CD4-positive, alpha-beta T cell treated with Interleukin-15 for 1 hour (primary cell): ENCODE data around the gene GOLGA8R.
"Not testable (repeated sequence)": the region's sequence is repeated elsewhere in the genome, so short reads cannot be mapped to it uniquely, and the experiment has no call there.

Experiments used
- DNase-seq: peaks from one replicate; pipeline ENCODE4 v3.0.0-alpha.2; 2020

Gene GOLGA8R, protein sequence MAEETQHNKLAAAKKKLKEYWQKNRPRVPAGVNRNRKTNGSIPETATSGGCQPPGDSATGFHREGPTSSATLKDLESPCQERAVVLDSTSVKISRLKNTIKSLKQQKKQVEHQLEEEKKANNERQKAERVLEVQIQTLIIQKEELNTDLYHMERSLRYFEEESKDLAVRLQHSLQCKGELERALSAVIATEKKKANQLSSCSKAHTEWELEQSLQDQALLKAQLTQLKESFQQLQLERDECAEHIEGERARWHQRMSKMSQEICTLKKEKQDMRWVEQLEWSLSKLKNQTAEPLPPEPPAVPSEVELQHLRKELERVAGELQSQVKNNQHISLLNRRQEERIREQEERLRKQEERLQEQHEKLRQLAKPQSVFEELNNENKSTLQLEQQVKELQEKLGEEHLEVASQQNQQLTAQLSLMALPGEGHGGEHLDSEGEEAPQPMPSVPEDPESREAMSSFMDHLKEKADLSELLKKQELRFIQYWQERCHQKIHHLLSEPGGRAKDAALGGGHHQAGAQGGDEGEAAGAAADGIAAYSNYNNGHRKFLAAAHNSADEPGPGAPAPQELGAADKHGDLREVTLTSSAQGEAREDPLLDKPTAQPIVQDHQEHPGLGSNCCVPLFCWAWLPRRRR

DNA sequence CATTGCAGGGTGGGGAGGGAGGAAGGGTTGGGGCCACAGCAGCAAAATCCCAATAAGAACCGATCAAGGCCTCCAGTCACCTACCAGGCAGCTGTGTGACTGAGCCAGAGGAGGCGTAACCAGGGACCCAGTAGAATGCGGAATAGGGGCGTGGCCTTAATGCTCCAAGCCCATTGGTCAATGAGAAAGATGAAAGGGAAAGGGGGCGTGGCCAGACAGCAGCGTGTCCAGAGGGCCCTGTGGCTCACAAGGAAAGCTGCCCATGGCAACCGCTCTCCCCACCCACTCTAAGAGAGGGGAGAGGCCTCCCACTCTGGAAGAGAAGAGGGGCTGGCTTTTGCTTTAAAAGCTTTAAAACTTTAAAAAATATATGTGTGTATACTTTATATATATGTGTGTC is at the start of gene GOLGA8R:
TSS of gene GOLGA8R (minus strand) at position 101 of the 400 bp plus-strand sequence. CDS start at position 3, 98 bp downstream.
- DNase-seq = not testable (repeated sequence)

DNA sequence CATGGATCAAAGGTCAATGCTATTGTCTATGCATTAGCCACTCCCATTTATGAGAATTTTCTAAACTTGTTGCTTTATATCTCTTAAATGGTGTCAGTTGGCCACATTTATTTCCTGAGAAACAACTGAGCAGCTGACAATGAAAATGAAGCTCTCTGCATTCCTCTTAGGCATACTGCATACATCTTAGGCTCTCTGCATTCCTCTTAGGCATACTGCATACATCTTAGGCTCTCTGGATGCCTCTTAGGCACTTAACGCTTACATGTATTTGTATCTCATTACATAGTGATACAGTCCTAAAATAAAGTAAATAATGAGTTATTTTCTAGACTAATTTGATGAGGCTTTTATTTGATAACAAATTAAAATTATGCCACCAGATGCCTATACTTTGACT is 49.8 kb upstream of the GOLGA8R start:
- not testable (repeated sequence) for DNase-seq

DNA sequence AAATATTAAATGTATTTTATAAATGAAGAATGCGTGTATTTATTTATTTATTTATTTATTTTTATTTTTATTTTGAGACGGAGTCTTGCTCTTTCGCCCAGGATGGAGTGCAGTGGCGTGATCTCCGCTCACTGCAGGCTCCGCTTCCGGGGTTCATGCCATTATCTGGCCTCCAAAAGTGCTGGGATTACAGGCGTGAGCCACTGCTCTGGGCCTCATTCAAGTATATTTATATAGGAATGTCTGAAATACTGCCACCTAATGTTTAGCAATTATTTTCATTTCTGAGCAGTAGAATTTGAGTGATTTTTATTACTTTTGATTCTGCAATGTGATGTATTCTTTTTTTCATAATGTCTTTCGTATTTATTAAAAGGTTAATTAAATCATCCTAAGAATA is 48.1 kb upstream of the GOLGA8R start:
- not testable (repeated sequence) for DNase-seq

DNA sequence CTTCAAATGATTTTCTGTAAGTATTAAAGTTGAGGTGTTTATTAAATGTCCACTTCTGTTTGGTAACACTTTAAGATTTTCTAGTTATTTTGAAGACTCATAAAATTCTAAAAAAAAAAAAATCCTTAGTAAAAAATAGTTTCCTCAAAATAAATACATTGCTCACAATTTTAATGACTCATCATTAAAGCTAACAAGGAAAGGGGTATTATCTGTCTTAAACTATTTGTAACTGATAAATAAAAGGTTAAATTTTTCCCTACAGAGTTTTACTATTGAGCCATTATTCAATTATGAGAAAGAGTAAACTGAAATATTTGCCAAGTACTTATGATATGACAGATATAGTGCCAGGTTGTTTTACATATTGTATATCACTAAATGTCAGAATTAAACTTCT is 38.6 kb upstream of the GOLGA8R start:
- DNase-seq = not testable (repeated sequence)

DNA sequence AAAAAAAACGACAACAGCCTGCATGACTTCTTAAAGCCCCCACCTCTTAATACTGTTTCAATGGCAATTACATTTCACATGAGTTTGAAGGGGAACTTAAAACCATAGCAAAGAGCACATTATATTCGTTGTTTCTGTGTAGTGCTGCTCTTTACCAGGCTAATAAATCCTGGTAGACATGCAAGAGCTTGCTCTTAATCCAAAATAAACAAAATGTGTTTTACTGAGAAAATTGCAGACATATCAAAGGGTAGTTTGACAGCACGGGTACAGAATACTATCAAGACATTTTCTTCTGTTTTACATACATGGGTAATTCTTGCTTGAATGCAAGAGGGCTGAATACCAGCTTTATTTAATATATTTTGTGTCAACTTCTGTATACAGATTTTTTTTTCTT is 24.3 kb upstream of the GOLGA8R start:
- not testable (repeated sequence) for DNase-seq

DNA sequence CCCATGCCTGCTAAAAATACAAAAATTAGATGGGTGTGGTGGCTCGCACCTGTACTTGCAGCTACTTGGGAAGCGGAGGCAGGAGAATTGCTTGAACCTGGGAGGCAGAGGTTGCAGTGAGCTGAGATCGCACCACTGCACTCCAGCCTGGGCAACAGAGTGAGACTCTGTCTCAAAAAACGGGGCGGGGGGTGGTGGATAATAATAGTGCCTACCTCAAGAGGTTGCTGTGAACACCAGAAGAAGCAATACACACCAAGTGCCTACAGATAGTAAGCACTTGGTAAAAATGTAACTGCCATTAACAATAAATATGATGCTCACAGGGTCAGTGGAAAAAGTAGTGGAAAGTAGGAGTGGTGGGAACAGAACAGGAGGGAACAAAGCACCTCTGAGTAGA is 21.8 kb upstream of the GOLGA8R start:
- DNase-seq = not testable (repeated sequence)

DNA sequence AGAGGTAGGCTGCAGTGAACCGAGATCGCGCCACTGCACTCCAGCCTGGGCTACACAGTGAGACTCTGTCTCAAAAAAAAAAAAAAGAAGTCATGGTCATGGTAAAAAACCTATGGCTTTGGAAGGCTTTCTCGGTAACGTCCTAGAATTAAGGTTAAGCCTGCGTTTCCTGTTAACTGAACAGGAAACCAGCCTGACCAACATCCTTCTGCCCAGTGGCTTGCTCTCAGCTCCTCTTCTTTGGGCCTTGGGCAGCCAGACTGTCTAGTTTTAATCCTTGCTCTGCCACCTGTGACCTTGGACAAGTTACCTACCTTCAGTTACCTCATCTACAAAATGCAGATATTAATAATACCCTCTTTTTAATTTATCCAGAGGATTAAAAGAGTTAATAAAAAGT is 6.7 kb upstream of the GOLGA8R start:
- DNase-seq = not testable (repeated sequence)

DNA sequence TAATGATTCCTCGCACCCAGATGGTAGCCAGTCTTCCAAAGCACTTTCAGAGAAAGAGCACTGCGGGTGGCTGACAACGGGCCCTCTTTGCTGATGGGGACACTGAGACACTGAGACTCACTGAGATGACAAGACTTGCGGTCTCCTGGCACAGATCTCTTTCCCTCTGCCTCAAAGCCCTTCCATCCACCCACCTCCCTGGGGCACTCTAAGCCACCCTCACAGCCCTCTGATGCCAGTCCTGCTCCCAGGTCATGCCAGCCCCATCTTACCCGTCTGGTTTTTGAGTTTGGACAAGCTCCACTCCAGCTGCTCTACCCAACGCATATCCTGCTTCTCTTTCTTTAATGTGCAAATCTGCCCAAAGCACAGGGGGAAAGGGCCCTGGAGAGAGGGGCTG is 6.4 kb downstream of the GOLGA8R start:
- not testable (repeated sequence) for DNase-seq

DNA sequence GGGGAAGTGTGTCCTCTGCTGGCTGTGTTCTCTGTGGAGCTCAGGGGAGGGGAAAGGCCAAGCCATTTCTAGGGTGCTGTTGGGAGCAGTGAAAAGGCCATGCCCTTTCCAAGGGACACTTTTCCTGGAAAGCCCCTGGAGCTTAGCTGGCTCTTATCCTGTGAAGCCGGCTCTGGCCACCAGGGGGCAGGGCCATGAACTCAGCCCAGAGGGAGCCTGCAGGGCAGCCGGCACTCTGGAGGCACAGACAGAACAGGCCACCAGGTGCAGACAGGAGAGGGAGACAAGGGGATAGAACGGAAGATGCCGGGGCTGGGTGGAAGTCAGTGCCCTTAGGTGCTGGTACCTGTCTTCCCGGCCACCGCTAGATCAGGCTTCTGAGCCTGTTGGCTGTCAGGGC is 15.1 kb downstream of the GOLGA8R start:
- peak; percentile 31 for DNase-seq

DNA sequence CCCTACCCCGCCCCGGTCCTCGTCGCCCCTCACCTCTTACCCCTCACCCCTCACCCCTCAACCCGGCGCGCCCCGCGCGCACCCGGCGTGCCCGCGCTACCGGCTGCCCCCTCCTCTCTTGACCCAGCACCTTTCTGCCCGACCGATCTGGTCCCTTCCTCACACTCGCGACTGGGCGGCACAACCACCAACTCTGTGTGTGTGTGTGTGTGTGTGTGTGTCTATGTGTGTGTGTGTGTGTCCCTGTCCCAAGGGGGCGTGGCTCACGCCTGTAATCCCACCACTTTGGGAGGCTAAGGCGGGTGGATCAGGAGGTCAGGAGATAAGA is 20.4 kb downstream of the GOLGA8R start:
- DNase-seq = not testable (repeated sequence)

DNA sequence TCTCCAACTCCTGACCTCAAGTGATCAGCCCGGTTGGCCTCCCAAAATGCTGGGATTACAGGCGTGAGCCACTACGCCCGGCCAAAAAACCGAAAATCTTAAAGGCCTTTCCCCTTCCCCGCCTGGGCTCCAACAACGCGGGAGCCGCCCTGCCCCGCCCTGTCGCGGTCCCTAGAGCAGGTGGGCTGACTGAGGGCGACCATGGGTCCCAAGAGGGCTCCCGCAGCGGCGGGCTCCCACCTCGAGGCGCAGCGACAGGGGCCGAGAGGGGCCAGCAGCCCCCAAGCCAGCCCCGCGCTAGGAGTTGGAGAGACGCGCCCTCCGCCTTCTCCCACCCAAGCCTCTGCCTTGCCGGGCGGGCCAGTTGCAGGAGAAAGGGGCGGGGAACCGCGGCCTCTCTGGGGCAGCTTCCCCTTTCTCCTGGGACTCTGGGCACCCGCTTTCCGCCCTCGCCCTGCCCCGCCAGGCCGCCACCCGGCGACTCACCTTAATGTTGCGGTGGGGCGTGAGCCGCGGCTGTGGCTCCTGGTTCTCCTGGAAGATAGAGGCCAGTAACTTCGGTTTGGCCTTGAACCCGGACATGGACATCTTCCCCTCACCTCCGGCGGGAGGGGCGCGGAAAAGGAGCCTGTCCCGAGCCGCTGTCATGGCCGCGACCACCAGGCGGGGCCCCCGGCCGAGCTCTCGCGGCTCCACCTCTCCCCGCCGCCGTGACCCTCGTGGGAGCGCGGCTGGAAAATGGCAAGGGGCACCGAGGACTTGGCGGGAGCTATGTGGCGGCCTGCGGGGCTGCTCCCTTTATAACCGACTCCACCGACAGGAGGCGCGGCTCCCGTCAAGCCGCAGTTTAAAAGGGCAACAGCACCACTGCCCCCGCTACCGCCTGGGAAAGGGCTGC is 21.0 kb downstream of the GOLGA8R start, which contains the start of gene CHRFAM7A:
TSS of gene CHRFAM7A (minus strand) at position 775 of the 898 bp plus-strand sequence. CDS start 10,189 bp downstream, outside the sequence.
- not testable (repeated sequence) for DNase-seq

DNA sequence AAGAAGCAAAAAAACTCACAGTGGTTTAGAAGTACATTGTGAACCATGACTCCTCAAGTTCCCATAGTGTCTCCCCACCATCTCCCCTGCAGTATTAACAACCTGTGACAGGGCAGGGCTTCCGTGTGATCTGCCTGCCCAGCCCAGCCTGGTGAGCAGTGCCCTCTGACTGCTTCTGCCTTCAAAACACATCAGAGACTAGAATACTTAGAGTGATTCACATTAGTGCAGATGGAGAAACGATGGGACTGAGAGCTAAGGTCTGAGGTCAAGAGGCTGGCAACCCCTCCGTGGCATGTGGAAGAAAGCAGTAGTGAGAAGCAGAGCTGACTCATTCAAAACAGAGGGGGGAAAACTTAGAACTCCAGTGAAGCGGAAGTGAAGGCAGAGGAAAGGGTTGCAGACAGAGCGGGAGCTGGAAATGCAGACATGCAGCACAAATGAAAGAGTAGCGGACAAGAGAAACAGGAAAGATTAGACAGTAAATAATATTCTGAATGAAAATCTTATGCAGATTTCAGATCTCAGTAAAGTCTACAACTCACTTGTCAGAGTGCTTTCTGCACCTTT is 27.7 kb downstream of the GOLGA8R start:
- DNase-seq = not testable (repeated sequence)

DNA sequence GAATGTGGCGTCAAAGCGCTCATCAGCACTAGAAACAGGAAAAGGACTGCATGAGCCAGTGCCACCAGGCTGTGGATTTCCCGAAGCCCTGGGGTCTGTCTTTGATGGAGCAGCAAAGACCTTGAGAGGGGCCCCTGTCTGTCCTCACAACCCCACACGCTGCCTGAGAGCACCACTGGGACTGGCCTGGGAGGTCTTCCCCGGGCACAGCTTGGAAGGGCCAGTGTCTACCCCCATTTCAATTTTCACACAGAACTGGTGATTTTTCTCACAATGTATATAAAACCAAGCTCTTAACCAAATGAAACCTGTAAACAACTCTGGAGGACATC is 37.0 kb downstream of the GOLGA8R start:
- DNase-seq = not testable (repeated sequence)

DNA sequence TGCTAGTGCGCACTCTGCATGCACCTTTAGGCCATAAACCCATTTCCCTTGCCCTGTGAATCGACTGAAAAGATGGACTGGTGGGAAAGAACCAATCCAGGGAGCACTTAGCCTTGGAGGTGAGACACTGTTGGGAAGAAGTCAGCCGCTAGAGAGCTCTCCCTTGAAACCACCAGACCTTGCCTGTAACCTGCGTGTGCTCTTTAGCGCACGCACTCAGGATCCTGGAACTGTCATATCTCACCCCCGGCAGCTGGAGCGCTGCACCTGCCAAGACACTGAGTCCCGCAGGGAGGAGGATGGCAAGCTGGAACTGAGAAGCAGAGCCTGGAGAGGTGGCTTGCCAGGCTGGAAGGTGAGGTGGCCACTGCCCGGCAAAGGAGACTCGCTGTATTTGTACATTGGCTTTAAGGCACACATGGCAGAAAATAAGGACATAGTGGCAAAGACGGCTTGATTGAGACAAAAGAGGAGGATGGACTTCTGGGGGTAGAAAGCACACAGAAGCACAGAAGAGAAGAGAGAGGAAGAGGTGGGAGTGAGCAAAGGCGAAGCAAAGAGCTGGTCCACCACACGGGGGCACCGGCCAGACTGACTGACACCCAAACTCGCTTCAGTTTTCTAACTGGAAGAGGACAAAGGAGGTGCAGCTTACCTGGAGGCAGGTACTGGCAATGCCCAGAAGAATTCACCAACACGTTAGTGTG is 37.5 kb downstream of the GOLGA8R start:
- DNase-seq = not testable (repeated sequence)

DNA sequence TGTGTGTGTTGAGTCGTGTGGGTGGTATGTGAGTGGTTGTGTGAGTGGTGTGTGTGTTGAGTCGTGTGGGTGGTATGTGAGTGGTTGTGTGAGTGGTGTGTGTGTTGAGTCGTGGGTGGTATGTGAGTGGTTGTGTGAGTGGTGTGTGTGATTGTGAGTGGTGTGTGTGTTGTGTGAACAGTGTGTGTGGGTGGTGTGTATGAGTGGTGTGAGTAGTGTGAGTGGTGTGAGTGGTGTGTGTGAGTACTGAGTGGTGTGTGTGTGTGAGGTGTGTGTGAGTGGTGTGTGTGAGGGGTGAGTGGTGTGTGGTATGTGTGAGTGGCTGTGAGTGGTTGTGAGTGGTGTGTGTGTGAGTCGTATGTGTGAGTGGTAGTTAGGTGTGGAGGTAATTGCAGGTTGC is 38.2 kb downstream of the GOLGA8R start:
- DNase-seq = not testable (repeated sequence)

DNA sequence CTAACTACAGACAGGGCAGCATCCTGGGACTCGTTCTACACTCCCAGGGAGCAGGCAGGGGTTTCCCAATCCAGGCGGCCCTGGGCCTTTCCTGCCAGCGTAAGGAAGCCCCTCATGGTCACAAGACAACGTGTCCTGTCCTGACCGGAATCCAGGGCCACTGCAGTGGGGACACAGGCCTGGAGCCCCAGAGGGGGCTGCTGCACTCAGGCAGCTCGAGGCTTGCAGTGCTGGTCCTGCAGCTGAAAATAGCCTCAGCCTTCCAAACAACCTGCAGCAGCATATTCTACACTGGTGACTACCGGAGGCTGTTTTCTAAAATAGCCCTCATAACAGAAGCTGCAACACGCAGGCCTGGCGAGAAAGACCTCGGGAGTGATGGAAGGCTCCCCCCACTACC is 39.2 kb downstream of the GOLGA8R start:
- DNase-seq = not testable (repeated sequence)

DNA sequence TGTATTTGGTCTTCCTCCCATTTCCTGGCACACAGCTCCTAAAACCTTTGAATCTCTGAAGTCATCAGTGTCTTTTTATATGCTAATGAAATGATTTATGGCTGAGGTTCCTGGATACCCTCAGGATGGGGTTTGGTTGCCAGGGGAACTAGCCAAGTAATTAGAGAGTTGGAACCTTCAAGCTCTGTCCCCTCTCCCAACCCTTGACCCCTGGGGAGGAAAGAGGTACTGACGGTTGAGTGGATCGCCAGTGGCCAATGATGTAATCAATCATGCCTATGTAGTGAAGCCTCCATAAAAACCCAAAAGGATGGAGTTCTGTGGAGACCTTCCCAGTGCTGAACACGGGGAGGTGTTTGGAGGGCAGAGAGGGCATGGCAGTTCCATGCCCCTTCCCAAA is 45.8 kb downstream of the GOLGA8R start:
- DNase-seq = not testable (repeated sequence)

DNA sequence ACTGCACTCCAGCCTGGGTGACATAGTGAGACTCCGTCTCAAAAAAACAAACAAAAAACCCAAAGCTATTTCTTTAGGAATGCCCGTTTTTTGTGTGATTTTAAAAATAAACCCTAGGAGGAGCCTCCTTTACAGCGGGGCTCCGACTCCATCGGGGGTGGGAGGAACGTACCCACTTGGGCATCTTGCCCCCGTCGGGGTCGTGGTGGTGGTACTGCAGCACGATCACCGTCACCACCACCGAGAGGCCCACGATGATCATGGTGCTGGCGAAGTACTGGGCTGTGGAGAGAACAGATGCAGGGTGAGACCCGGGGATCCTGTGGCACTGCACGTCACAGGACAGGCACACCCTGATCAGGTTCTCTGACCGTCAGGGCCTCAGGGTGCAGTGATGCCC is 46.8 kb downstream of the GOLGA8R start:
- DNase-seq = not testable (repeated sequence)

DNA sequence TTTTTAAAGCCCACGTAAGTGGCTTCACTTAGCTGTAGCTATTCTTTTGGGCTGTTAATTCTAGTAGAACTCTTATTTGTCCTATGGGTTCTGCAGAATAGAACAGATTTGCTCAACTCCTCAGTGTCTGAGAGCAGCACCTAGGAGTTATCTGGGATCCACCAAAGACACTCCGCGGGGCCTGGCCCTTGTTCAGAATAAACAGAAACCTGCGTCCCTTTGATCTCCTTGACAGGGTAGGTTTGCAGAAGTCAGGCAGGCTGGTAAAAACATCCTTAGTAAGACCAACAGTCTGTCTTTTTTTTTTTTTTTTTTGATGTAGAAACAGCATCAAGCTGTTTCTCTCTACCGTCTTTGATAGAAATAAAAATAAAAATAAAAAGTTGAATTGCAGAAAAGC is 52.7 kb downstream of the GOLGA8R start:
- DNase-seq = not testable (repeated sequence)

DNA sequence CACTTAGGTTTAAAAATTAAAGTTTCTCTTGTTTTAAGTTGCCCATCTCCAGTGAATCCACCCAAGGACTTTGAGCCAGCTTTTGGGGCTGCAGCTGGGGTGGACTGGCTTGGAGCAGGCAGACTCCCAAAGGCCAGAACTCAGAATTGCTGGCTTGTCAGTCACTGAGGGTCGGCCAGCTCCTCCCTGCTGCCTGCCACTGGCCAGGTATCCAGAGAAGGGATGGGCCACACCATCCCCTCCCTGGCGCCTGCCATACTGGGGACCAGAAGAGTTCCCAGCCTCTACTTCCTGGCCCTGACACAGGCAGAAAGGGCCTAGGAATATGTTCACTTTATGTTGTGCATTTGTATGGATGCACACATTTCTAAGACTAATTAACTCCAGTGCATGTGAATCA is 53.1 kb downstream of the GOLGA8R start:
- not testable (repeated sequence) for DNase-seq

DNA sequence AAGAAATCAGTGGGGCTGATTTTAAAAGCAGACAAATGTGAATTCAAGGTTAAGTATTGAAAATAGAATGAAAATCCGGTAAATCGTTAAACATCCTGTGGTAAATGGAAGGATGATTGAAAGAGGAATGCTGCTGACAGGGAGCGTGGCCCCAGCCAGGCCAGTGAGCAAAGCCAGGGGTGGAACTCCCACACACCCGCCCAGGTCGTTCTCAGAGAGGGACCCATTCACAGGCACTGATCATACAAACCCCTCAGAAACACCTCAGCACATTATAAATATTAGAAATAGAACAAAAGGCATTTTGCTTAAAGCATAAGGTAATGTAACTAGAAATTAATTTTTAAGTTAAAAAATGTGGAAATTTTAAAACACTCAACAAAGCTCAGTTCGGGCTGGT is 59.0 kb downstream of the GOLGA8R start:
- not testable (repeated sequence) for DNase-seq
